HepG2 (cell line): ENCODE measurements around the gene SNN. TPM values are rescaled to one million over a fixed set of nuclear protein-coding genes. Genes with fewer than 3 reads are reported as not detected.

ENCODE experiments used
- ATAC-seq: fragments of 200-7000 bp; cut with Tn5 transposase; 3 replicates; pipeline ENCODE4 v1.9.1; 2020; ENCODE audit warnings: mild to moderate bottlenecking, moderate library complexity
- BruUV-seq: library from RNA; stranded (reverse); fragments of 400-500 nt; replicated peaks from 2 replicates; lab custom pipeline; 2021; lab: Mats Ljungman, UMichigan
- CTCF ChIA-PET: fragments of 300-600 bp; formaldehyde crosslinking; extraction: SDS; loops from one replicate; lab custom pipeline; 2021; ENCODE audit warnings: low total read pairs, inconsistent platforms, low intra/inter-chr PET ratio; lab: Yijun Ruan, JAX
- POLR2A ChIA-PET: fragments of 350-600 bp; sonication (Branson Sonifier 250); formaldehyde crosslinking; loops from one replicate; lab custom pipeline; 2020; ENCODE audit warnings: antibody characterized with exemption, inconsistent platforms; lab: Yijun Ruan, JAX
- DNase-seq: peaks from one replicate; pipeline ENCODE4 v3.0.0-alpha.2; 2015; ENCODE audit warnings: low spot score
- FAIRE-seq: peaks from 3 replicates; lab custom pipeline; 2011; peaks lifted over from hg19 to GRCh38; lab: Jason Lieb, UNC
- H2AFZ ChIP-seq: one replicate; pipeline ENCODE4 v1.6.1; 2011; ENCODE audit warnings: low read length, inconsistent platforms
- H3K27ac ChIP-seq: fragments of 300-600 bp; 3 replicates; pipeline ENCODE4 v1.8.0; 2011; ENCODE audit warnings: mixed run types, mild to moderate bottlenecking, mixed read lengths, low read length, inconsistent platforms; ENCODE audit not compliant: insufficient read depth; ENCODE audit errors: extremely low read length
- H3K27me3 ChIP-seq, 2 experiments: fragments of 200-600 bp in 1 of 2; 2 replicates in 1 of 2; 3 replicates in 1 of 2; pipeline versions ENCODE4 v1.6.0 to v1.8.0; 2011; ENCODE audit warnings: low read length in 2 of 2, mild to moderate bottlenecking in 2 of 2, moderate library complexity in 2 of 2, inconsistent platforms in 1 of 2; ENCODE audit not compliant: insufficient read depth in 2 of 2, control insufficient read depth in 1 of 2
- H3K36me3 ChIP-seq, 2 experiments: fragments of 200-600 bp in 1 of 2; replicated peaks in 1 of 2; 2 replicates in 1 of 2; 3 replicates in 1 of 2; pipeline versions ENCODE4 v1.5.1 to v1.8.0; 2011; ENCODE audit warnings: low read length in 2 of 2, inconsistent platforms in 1 of 2; ENCODE audit not compliant: insufficient read depth in 2 of 2, control insufficient read depth in 1 of 2
- H3K4me1 ChIP-seq: 2 replicates; pipeline ENCODE4 v1.5.1; 2012; ENCODE audit warnings: low read length, inconsistent platforms; ENCODE audit not compliant: insufficient read depth
- H3K4me2 ChIP-seq: 2 replicates; pipeline ENCODE4 v1.6.0; 2011; ENCODE audit warnings: low read depth, low read length, inconsistent platforms
- H3K4me3 ChIP-seq, 3 experiments: fragments of 200-600 bp in 1 of 3; sonication (generic), shearing (Covaris generic) in 1 of 3; replicated peaks in 1 of 3; 2 replicates each; pipeline ENCODE4 v1.5.1; 2011 to 2016; ENCODE audit warnings: low read length in 3 of 3, inconsistent platforms in 2 of 3, low read depth in 2 of 3, mild to moderate bottlenecking in 2 of 3, control low read depth in 1 of 3, mixed read lengths in 1 of 3; ENCODE audit not compliant: insufficient read depth in 1 of 3
- H3K79me2 ChIP-seq: one replicate; pipeline ENCODE4 v1.6.1; 2011; ENCODE audit warnings: low read length, inconsistent platforms; ENCODE audit not compliant: insufficient read depth
- H3K9ac ChIP-seq: 2 replicates; pipeline ENCODE4 v1.6.0; 2011; ENCODE audit warnings: mild to moderate bottlenecking, low read depth, low read length, inconsistent platforms; ENCODE audit not compliant: insufficient read depth
- H3K9me3 ChIP-seq: 2 replicates; pipeline ENCODE4 v1.5.1; 2012; ENCODE audit warnings: mild to moderate bottlenecking, low read length
- H4K20me1 ChIP-seq: 2 replicates; pipeline ENCODE4 v1.6.0; 2011; ENCODE audit warnings: inconsistent platforms, mild to moderate bottlenecking, low read length, moderate library complexity; ENCODE audit not compliant: insufficient read depth
- BHLHE40 ChIP-seq: IDR thresholded peaks from 2 replicates; pipeline ENCODE4 v1.6.1; 2011; ENCODE audit warnings: low read length, improper control_type of control experiment
- CREB1 ChIP-seq, 2 experiments: fragments of 450-650 bp in 1 of 2; IDR thresholded peaks; 2 replicates each; pipeline ENCODE4 v1.6.1; 2016 to 2017; ENCODE audit warnings: control low read depth in 1 of 2, mild to moderate bottlenecking in 1 of 2, missing compliant biosample characterization in 1 of 2, missing genetic modification characterization in 1 of 2
- GATAD1 ChIP-seq: IDR thresholded peaks from 2 replicates; pipeline ENCODE4 v1.6.1; 2016; ENCODE audit warnings: missing genetic modification reagents, missing compliant biosample characterization
- KLF16 ChIP-seq, 2 experiments: sonication (generic) in 1 of 2; formaldehyde crosslinking in 1 of 2; IDR thresholded peaks; 2 replicates each; pipeline versions ENCODE4 v1.6.1 to v1.8.0; 2016 to 2023; ENCODE audit warnings: missing genetic modification reagents in 2 of 2, missing compliant biosample characterization in 1 of 2
- LCORL ChIP-seq, 2 experiments: fragments of 450-650 bp in 1 of 2; sonication (generic) in 1 of 2; formaldehyde crosslinking in 1 of 2; IDR thresholded peaks; 2 replicates each; pipeline versions ENCODE4 v1.5.0 to v1.6.1; 2017 to 2020; ENCODE audit warnings: antibody characterized with exemption in 1 of 2, missing genetic modification reagents in 1 of 2
- NPAS2 ChIP-seq: sonication (generic); formaldehyde crosslinking; IDR thresholded peaks from 2 replicates; pipeline ENCODE4 v1.8.0; 2022; ENCODE audit warnings: mild to moderate bottlenecking, missing genetic modification reagents, borderline replicate concordance
- NR1H2 ChIP-seq: sonication (generic); formaldehyde crosslinking; IDR thresholded peaks from 2 replicates; pipeline ENCODE4 v1.8.1; 2022; ENCODE audit warnings: low read depth, missing genetic modification reagents, borderline replicate concordance
- NR2C2 ChIP-seq: sonication (generic); formaldehyde crosslinking; IDR thresholded peaks from 2 replicates; pipeline ENCODE4 v1.4.0; 2020; ENCODE audit warnings: missing genetic modification reagents, mild to moderate bottlenecking, moderate library complexity, borderline replicate concordance
- RCOR2 ChIP-seq: IDR thresholded peaks from 2 replicates; pipeline ENCODE4 v1.6.1; 2016; ENCODE audit warnings: missing biosample characterization, missing genetic modification reagents
- SMARCE1 ChIP-seq: fragments of 450-650 bp; IDR thresholded peaks from 2 replicates; pipeline ENCODE4 v1.6.1; 2017; ENCODE audit warnings: borderline replicate concordance
- TBX2 ChIP-seq: sonication (generic); formaldehyde crosslinking; IDR thresholded peaks from 2 replicates; pipeline ENCODE4 v1.5.0; 2020; ENCODE audit warnings: missing genetic modification reagents, mild to moderate bottlenecking, borderline replicate concordance
- ZNF484 ChIP-seq: sonication (generic); formaldehyde crosslinking; IDR thresholded peaks from 2 replicates; pipeline ENCODE4 v1.5.1; 2020; ENCODE audit warnings: mild to moderate bottlenecking, low read depth, missing genetic modification reagents, borderline replicate concordance
- WGBS: methylation state at CpG from one replicate; pipeline ENCODE4 v1.1.6; 2017; ENCODE audit warnings: low lambda C conversion rate; 5-methylcytosine and 5-hydroxymethylcytosine counted together
- in situ Hi-C: cut with HindIII; loops from 2 replicates; pipeline ENCODE4 v1.10.0; 2017; ENCODE audit warnings: low pct_unique_long_range_greater_than_20kb; ENCODE audit not compliant: extremely low pct_ligation_motif_present
- intact Hi-C: fragments of 100-400 bp; cut with micrococcal nuclease; formaldehyde crosslinking; loops from one replicate; pipeline ENCODE4 v1.10.0; 2022; ENCODE audit not compliant: unreplicated experiment
- polyA plus RNA-seq, 8 experiments: library from polyadenylated mRNA; depleted of rRNA in 3 of 8; stranded (reverse) in 7 of 8; unstranded in 1 of 8; fragments of >200 nt; fragmentation: Illumina TruSeq in 4 of 8; extraction: Trizol in 4 of 8; gene quantifications; 2 replicates each; pipeline versions ENCODE4 v1.2.1 to v1.2.3, GENCODE V29; 2011 to 2016; ENCODE audit warnings: low read depth in 4 of 8, missing spikeins in 1 of 8, mixed read lengths in 1 of 8; ENCODE audit not compliant: insufficient read depth in 1 of 8
- total RNA-seq, 5 experiments: library from RNA; depleted of rRNA; stranded (reverse); fragments of >200 nt; fragmentation: Illumina TruSeq; extraction: Trizol; gene quantifications; 2 replicates each; pipeline ENCODE4 v1.2.3, GENCODE V29; 2016; ENCODE audit warnings: low read depth in 1 of 5
- TF ChIP-seq, protein P1 (sequence below): sonication (generic); formaldehyde crosslinking; IDR thresholded peaks from 2 replicates; pipeline ENCODE4 v1.5.1; 2020; ENCODE audit warnings: missing genetic modification reagents, mild to moderate bottlenecking, borderline replicate concordance
- TF ChIP-seq, protein P2 (sequence below): sonication (generic); formaldehyde crosslinking; IDR thresholded peaks from 2 replicates; pipeline ENCODE4 v1.5.1; 2020; ENCODE audit warnings: missing genetic modification reagents, mild to moderate bottlenecking, borderline replicate concordance
- TF ChIP-seq, protein P3 (sequence below): sonication (generic); formaldehyde crosslinking; IDR thresholded peaks from 2 replicates; pipeline ENCODE4 v1.5.0; 2020; ENCODE audit warnings: missing genetic modification reagents, mild to moderate bottlenecking, borderline replicate concordance
- TF ChIP-seq, protein P4 (sequence below): sonication (generic); formaldehyde crosslinking; IDR thresholded peaks from 2 replicates; pipeline ENCODE4 v1.4.0; 2020; ENCODE audit warnings: mild to moderate bottlenecking, missing genetic modification reagents
- TF ChIP-seq, protein P5 (sequence below): sonication (generic); formaldehyde crosslinking; IDR thresholded peaks from 2 replicates; pipeline ENCODE4 v1.4.0; 2020; ENCODE audit warnings: mild to moderate bottlenecking, missing genetic modification reagents

SNN gene
- total and polyA plus RNA-seq, 2 of the 13 experiments (the other 11 are each of a cell fraction or from before 2014, with no cell fraction given) = 5.2 to 8.4 TPM

DNA sequence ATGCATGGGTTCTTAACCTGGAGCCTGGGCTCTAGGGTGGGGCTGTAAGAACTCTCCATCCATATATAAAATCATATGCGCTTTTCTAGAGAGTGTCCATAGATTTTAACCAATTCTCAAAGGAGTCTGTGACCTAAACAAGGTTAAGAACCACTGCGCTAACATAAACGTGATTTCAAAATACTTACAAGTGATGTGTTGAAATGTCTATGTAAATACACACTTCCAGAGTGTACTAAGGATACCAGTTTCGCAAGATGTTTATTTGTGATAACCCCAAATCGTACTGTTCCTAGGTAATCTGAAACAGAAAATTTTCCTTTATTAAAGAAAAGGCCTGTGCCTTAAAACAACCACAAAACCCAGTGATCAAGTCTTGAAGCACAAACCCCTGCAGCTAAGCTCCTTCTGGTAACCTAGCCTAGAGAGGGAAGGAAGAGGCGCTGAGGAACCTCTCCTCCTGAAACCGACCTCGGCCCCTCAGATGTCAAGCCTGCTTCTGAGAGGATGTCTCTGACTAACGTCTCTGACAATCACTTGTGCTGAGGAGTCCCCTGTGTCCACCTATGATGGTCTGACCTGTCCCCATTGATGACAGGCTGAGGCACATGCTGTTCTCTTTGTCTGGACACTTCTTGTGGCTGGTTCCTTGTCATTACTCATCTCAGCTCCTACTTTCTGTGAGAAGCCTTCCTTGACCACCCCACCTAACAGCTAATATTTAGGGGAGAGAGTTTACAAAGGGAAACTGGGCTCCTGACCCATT is 32.2 kb downstream of the SNN start:
- peak; percentile 35 for ATAC-seq
- H3K79me2 ChIP-seq = peaks cover 23% of the 10 kb centered on the region
- no TSS peak for BruUV-seq
- H3K9me3 ChIP-seq = no peaks in the 10 kb centered on the region
- peaks cover 45 to 85% of the 10 kb centered on the region in 2 experiments for H3K36me3 ChIP-seq
- no peak for FAIRE-seq
- peaks cover 18% of the 10 kb centered on the region for H3K4me1 ChIP-seq
- H3K9ac ChIP-seq = no peak overlapping the region
- H2AFZ ChIP-seq = no peak overlapping the region
- peaks cover 26% of the 10 kb centered on the region for H4K20me1 ChIP-seq
- intact Hi-C loops = no loop called here
- peak; percentile 59 for DNase-seq
- in situ Hi-C loops = no loop called here
- no peak overlapping the region for H3K4me3 ChIP-seq
- CTCF ChIA-PET = interaction anchor here (0.9 kb wide), 1 partner anchor 14 kb away, joined by 3 read pairs; no protein-coding TSS in a partner anchor
- POLR2A ChIA-PET = interaction anchor here (1.5 kb wide), 1 partner anchor 98 kb away, joined by 6 read pairs; no protein-coding TSS in a partner anchor
- H3K27me3 ChIP-seq = no peaks in the 10 kb centered on the region
- peak overlapping the region; percentile 21 for H3K27ac ChIP-seq
- H3K4me2 ChIP-seq = no peak overlapping the region
- WGBS = 55% methylated on average over 9 of the region's 9 CpGs
- TF ChIP-seq, protein P1, sequence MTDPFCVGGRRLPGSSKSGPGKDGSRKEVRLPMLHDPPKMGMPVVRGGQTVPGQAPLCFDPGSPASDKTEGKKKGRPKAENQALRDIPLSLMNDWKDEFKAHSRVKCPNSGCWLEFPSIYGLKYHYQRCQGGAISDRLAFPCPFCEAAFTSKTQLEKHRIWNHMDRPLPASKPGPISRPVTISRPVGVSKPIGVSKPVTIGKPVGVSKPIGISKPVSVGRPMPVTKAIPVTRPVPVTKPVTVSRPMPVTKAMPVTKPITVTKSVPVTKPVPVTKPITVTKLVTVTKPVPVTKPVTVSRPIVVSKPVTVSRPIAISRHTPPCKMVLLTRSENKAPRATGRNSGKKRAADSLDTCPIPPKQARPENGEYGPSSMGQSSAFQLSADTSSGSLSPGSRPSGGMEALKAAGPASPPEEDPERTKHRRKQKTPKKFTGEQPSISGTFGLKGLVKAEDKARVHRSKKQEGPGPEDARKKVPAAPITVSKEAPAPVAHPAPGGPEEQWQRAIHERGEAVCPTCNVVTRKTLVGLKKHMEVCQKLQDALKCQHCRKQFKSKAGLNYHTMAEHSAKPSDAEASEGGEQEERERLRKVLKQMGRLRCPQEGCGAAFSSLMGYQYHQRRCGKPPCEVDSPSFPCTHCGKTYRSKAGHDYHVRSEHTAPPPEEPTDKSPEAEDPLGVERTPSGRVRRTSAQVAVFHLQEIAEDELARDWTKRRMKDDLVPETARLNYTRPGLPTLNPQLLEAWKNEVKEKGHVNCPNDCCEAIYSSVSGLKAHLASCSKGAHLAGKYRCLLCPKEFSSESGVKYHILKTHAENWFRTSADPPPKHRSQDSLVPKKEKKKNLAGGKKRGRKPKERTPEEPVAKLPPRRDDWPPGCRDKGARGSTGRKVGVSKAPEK (CRISPR knock-in tag) = no peak
- TF ChIP-seq NR2C2 (CRISPR knock-in tag) (peak; percentile 49; the same call in 1 of the 2 replicates), ZNF484 (CRISPR knock-in tag) (no peak), CREB1 (IDR thresholded peaks at IDR 0.05) (no peak), CREB1 (CRISPR knock-in tag; IDR thresholded peaks at IDR 0.05) (peak; percentile 52), BHLHE40 (peak; percentile 41; the same call in 1 of the 2 replicates), LCORL (IDR thresholded peaks at IDR 0.05) (no peak), LCORL (CRISPR knock-in tag; IDR thresholded peaks at IDR 0.05) (0 out of 2 replicates have a peak, but pooled peaks have one; percentile 44), NR1H2 (CRISPR knock-in tag) (no peak), KLF16 (CRISPR knock-in tag; IDR thresholded peaks at IDR 0.05) (peak in 1 of 2 experiments; percentile 77; a peak in 1 of 4 replicates), GATAD1 (CRISPR knock-in tag) (peak; percentile 10; the same call in 1 of the 2 replicates), RCOR2 (CRISPR knock-in tag) (peak; percentile 31; the same call in 1 of the 2 replicates), SMARCE1 (no peak), TBX2 (CRISPR knock-in tag) (0 out of 2 replicates have a peak, but pooled peaks have one; percentile 13), NPAS2 (CRISPR knock-in tag) (no peak)
- TF ChIP-seq, protein P2, sequence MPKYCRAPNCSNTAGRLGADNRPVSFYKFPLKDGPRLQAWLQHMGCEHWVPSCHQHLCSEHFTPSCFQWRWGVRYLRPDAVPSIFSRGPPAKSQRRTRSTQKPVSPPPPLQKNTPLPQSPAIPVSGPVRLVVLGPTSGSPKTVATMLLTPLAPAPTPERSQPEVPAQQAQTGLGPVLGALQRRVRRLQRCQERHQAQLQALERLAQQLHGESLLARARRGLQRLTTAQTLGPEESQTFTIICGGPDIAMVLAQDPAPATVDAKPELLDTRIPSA (CRISPR knock-in tag) = no peak
- TF ChIP-seq, protein P3, sequence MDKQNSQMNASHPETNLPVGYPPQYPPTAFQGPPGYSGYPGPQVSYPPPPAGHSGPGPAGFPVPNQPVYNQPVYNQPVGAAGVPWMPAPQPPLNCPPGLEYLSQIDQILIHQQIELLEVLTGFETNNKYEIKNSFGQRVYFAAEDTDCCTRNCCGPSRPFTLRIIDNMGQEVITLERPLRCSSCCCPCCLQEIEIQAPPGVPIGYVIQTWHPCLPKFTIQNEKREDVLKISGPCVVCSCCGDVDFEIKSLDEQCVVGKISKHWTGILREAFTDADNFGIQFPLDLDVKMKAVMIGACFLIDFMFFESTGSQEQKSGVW (CRISPR knock-in tag) = no peak
- TF ChIP-seq, protein P4, sequence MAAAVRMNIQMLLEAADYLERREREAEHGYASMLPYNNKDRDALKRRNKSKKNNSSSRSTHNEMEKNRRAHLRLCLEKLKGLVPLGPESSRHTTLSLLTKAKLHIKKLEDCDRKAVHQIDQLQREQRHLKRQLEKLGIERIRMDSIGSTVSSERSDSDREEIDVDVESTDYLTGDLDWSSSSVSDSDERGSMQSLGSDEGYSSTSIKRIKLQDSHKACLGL (CRISPR knock-in tag) = no peak
- TF ChIP-seq, protein P5, sequence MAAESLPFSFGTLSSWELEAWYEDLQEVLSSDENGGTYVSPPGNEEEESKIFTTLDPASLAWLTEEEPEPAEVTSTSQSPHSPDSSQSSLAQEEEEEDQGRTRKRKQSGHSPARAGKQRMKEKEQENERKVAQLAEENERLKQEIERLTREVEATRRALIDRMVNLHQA (CRISPR knock-in tag) = no peak
